ENCODE data around the gene PARP4.
"Not testable (repeated sequence)": the region's sequence is repeated elsewhere in the genome, so short reads cannot be mapped to it uniquely, and the experiment has no call there.

Gene PARP4

DNA sequence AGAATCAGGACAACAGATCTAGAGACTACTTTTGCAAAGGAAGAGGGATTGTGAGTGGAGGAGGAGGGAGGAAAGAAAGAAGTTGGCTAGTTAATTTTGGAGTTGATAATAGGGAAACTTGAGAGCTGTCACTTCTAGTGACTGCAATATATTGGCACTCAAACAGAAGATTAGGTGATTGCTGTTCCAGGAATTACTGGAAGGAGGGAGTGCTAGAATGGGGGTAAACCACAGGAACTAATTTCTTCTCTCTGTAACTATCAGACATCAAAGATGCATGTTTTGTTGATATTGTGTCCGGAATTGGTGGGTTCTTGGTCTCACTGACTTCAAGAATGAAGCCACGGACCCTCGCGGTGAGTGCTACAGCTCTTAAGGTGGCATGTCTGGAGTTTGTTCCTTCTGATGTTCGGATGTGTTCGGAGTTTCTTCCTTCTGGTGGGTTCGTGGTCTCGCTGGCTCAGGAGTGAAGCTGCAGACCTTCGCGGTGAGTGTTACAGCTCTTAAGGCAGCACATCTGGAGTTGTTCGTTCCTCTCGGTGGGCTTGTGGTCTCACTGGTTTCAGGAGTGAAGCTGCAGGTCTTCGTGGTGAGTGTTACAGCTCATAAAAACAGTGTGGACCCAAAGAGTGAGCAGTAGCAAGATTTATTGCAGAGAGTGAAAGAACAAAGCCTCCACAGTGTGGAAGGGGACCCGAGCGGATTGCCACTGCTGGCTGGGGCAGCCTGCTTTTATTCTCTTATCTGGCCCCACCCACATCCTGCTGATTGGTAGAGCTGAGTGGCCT lies 47.0 kb upstream of the PARP4 start:
- H3K4me1 ChIP-seq (ENCODE audit: control insufficient read depth, insufficient read depth, low read length); H3K9me3 ChIP-seq (ENCODE audit: control insufficient read depth, insufficient read depth, low read depth, low read length); H3K4me3 ChIP-seq (ENCODE audit: low read depth, low read length); H3K27ac ChIP-seq (ENCODE audit: extremely low read depth, low read depth, low read length); H3K36me3 ChIP-seq (ENCODE audit: control insufficient read depth in 2 of 2, insufficient read depth in 1 of 2, low read length in 2 of 2); POLR2A ChIA-PET: not testable (repeated sequence)
- CTCF ChIA-PET = interaction anchor here (0.6 kb wide), 2 partner anchors 9 to 514 kb away, joined by 3 read pairs; no protein-coding TSS in a partner anchor

DNA sequence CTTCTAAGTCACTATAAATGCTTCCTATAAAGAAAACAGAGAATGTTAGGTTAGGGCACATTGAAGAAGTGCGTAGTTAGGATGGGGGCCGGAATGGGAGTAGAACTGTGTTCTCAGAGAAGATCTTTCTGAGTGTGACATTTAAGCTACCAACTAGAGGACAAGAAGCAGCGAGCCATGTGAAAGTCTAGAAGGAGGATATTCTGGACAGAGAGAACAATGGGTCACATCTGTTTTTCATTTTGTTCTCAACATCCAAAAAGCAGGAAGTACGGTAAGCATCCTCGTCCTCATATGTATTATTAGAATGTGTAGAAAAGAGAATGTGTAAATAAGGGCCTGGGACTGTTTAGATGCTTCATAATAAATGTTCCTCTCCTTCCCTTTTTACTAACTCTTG lies 44.5 kb upstream of the PARP4 start:
- Histone ChIP-seq H3K9me3 (ENCODE audit: control insufficient read depth, insufficient read depth, low read depth, low read length) (no peaks in the 10 kb centered on the region), H3K27ac (ENCODE audit: extremely low read depth, low read depth, low read length) (no peak overlapping the region), H3K4me1 (ENCODE audit: control insufficient read depth, insufficient read depth, low read length) (no peaks in the 10 kb centered on the region), H3K36me3 (ENCODE audit: control insufficient read depth in 2 of 2, insufficient read depth in 1 of 2, low read length in 2 of 2) (no peaks in the 10 kb centered on the region), H3K4me3 (ENCODE audit: low read depth, low read length) (no peak overlapping the region)
- ChIA-PET CTCF (interaction anchor here (2.2 kb wide), 1 partner anchor 235 kb away, joined by 10 read pairs; no protein-coding TSS in a partner anchor), POLR2A (no interaction called here)
- no peak for TF ChIP-seq ZNF248 (tag by site-specific recombination; IDR thresholded peaks at IDR 0.05)
- TF ChIP-seq ZNF214 (tag by site-specific recombination; IDR thresholded peaks at IDR 0.05; ENCODE audit: borderline replicate concordance) = no peak
- no peak for TF ChIP-seq ZNF311 (tag by site-specific recombination; IDR thresholded peaks at IDR 0.05; ENCODE audit: borderline replicate concordance)
- no peak for TF ChIP-seq ZNF169 (tag by site-specific recombination; IDR thresholded peaks at IDR 0.05)
- no peak for TF ChIP-seq ZNF624 (tag by site-specific recombination; IDR thresholded peaks at IDR 0.05)
- TF ChIP-seq, protein P1, sequence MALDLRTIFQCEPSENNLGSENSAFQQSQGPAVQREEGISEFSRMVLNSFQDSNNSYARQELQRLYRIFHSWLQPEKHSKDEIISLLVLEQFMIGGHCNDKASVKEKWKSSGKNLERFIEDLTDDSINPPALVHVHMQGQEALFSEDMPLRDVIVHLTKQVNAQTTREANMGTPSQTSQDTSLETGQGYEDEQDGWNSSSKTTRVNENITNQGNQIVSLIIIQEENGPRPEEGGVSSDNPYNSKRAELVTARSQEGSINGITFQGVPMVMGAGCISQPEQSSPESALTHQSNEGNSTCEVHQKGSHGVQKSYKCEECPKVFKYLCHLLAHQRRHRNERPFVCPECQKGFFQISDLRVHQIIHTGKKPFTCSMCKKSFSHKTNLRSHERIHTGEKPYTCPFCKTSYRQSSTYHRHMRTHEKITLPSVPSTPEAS (tag by site-specific recombination; IDR thresholded peaks at IDR 0.05) = no peak
- TF ChIP-seq ZNF175 (tag by site-specific recombination; IDR thresholded peaks at IDR 0.05) = no peak
- TF ChIP-seq, protein P2, sequence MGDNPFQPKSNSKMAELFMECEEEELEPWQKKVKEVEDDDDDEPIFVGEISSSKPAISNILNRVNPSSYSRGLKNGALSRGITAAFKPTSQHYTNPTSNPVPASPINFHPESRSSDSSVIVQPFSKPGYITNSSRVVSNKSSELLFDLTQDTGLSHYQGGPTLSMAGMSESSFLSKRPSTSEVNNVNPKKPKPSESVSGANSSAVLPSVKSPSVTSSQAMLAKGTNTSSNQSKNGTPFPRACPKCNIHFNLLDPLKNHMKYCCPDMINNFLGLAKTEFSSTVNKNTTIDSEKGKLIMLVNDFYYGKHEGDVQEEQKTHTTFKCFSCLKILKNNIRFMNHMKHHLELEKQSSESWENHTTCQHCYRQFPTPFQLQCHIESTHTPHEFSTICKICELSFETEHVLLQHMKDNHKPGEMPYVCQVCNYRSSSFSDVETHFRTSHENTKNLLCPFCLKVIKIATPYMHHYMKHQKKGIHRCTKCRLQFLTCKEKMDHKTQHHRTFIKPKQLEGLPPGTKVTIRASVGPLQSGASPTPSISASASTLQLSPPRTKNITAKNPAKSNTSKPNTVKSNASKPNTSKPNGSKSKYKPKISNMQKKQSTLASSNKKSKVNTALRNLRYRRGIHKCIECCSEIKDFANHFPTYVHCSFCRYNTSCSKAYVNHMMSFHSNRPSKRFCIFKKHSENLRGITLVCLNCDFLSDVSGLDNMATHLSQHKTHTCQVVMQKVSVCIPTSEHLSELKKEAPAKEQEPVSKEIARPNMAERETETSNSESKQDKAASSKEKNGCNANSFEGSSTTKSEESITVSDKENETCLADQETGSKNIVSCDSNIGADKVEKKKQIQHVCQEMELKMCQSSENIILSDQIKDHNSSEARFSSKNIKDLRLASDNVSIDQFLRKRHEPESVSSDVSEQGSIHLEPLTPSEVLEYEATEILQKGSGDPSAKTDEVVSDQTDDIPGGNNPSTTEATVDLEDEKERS (tag by site-specific recombination; IDR thresholded peaks at IDR 0.05) = no peak
- no peak for TF ChIP-seq ZSCAN23 (tag by site-specific recombination; IDR thresholded peaks at IDR 0.05)
- TF ChIP-seq GLIS1 (tag by site-specific recombination; IDR thresholded peaks at IDR 0.05) = no peak
- TF ChIP-seq, protein P3, sequence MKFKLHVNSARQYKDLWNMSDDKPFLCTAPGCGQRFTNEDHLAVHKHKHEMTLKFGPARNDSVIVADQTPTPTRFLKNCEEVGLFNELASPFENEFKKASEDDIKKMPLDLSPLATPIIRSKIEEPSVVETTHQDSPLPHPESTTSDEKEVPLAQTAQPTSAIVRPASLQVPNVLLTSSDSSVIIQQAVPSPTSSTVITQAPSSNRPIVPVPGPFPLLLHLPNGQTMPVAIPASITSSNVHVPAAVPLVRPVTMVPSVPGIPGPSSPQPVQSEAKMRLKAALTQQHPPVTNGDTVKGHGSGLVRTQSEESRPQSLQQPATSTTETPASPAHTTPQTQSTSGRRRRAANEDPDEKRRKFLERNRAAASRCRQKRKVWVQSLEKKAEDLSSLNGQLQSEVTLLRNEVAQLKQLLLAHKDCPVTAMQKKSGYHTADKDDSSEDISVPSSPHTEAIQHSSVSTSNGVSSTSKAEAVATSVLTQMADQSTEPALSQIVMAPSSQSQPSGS (tag by site-specific recombination; IDR thresholded peaks at IDR 0.05; ENCODE audit: low read depth) = no peak
- TF ChIP-seq ZNF18 (tag by site-specific recombination; IDR thresholded peaks at IDR 0.05) = no peak
- no peak for TF ChIP-seq GLI2 (tag by site-specific recombination; IDR thresholded peaks at IDR 0.05; ENCODE audit: borderline replicate concordance, low read depth)
- no peak for TF ChIP-seq ZNF157 (tag by site-specific recombination; IDR thresholded peaks at IDR 0.05)
- no peak for TF ChIP-seq KLF9 (tag by site-specific recombination; IDR thresholded peaks at IDR 0.05; ENCODE audit: low read depth)
- TF ChIP-seq ZBTB6 (tag by site-specific recombination; IDR thresholded peaks at IDR 0.05) = no peak
- TF ChIP-seq ZNF155 (tag by site-specific recombination; IDR thresholded peaks at IDR 0.05) = no peak
- no peak for TF ChIP-seq ZNF658 (tag by site-specific recombination; IDR thresholded peaks at IDR 0.05)
- no peak for TF ChIP-seq ZNF366 (tag by site-specific recombination; conservative IDR thresholded peaks at IDR 0.05)

- H3K4me1 ChIP-seq (ENCODE audit: control insufficient read depth, insufficient read depth, low read length); H3K4me3 ChIP-seq (ENCODE audit: low read depth, low read length); H3K27ac ChIP-seq (ENCODE audit: extremely low read depth, low read depth, low read length); POLR2A ChIA-PET; H3K9me3 ChIP-seq (ENCODE audit: control insufficient read depth, insufficient read depth, low read depth, low read length); H3K36me3 ChIP-seq (ENCODE audit: control insufficient read depth in 2 of 2, insufficient read depth in 1 of 2, low read length in 2 of 2): not testable (repeated sequence)
- CTCF ChIA-PET = interaction anchor here (0.6 to 0.9 kb wide), 2 partner anchors 9 to 632 kb away, joined by 3 read pairs; no protein-coding TSS in a partner anchor
Measured at GRCh38 chr13:24553892-24554291, 41.3 kb upstream of the PARP4 start.
